ENCODE measurements around the gene IVL. TPM values are rescaled to one million over a fixed set of nuclear protein-coding genes. Genes with fewer than 3 reads are reported as not detected.

Gene IVL
- total RNA-seq, 2 experiments from 2014 or later: not detected

- H3K4me3 Mint-ChIP-seq: no peak overlapping the region
- no peak for DNase-seq
- CTCF ChIA-PET: no interaction called here
- H3K9me3 Mint-ChIP-seq: no peaks in the 10 kb centered on the region
- POLR2A ChIA-PET: no interaction called here
- ATAC-seq (ENCODE audit: poor library complexity): no peak
- no peak for TF ChIP-seq CTCF (IDR thresholded peaks at IDR 0.05)
- H3K4me1 ChIP-seq (ENCODE audit: insufficient read depth, low read length): no peaks in the 10 kb centered on the region
- H3K9me3 ChIP-seq (ENCODE audit: control insufficient read depth in 1 of 2, insufficient read depth in 1 of 2, low read length in 2 of 2): no peaks in the 10 kb centered on the region
- H3K4me1 Mint-ChIP-seq (ENCODE audit: low read depth): no peaks in the 10 kb centered on the region
- intact Hi-C loops (cut with DNase I, micrococcal nuclease): no loop called here
- no peaks in the 10 kb centered on the region for H3K36me3 ChIP-seq (ENCODE audit: insufficient read depth, low read length)
- no peaks in the 10 kb centered on the region for H3K36me3 Mint-ChIP-seq (ENCODE audit: low read depth)
- peaks cover 26% of the 10 kb centered on the region for H3K27me3 Mint-ChIP-seq
- no peak overlapping the region for H3K4me3 ChIP-seq (ENCODE audit: low read length)
- H3K27me3 ChIP-seq (ENCODE audit: control insufficient read depth in 1 of 2, insufficient read depth in 2 of 2, low read length in 2 of 2): peaks cover 0 to 3% of the 10 kb centered on the region in 2 experiments
- H3K27ac ChIP-seq (ENCODE audit: low read depth in 1 of 2, low read length in 2 of 2): no peak overlapping the region
- H3K27ac Mint-ChIP-seq: no peak overlapping the region
Measured at GRCh38 chr1:152942161-152942560, 33.8 kb downstream of the IVL start.

DNA sequence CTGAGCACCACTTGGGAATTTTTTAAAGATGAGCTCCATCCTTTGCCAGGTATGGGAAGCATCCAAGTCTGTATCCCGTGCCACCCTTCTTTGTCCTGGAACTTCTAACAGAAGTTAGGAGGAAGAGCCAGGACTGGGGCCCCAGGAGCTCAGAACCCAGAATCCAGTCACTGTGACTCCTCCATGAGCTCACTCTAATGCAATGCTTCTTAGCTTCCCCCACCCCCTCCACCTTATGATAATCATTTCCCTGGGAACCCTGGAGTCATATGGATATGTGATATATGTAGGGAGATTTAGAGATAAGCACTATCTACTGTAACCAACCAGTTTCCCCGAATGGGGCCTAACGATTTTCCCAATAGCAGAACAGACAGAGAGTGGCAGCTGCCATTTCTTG lies 37.9 kb downstream of the IVL start:
- CTCF ChIA-PET: no interaction called here
- Mint-ChIP-seq H3K36me3 (ENCODE audit: low read depth) (no peaks in the 10 kb centered on the region), H3K9me3 (no peaks in the 10 kb centered on the region), H3K27ac (no peak overlapping the region), H3K4me3 (no peak overlapping the region), H3K27me3 (peaks cover 39% of the 10 kb centered on the region), H3K4me1 (ENCODE audit: low read depth) (no peaks in the 10 kb centered on the region)
- no peak overlapping the region for H3K4me3 ChIP-seq (ENCODE audit: low read length)
- ATAC-seq (ENCODE audit: poor library complexity): no peak
- DNase-seq: no peak
- H3K27ac ChIP-seq (ENCODE audit: low read depth in 1 of 2, low read length in 2 of 2): no peak overlapping the region
- H3K4me1 ChIP-seq (ENCODE audit: insufficient read depth, low read length): no peaks in the 10 kb centered on the region
- intact Hi-C loops (cut with DNase I, micrococcal nuclease): no loop called here
- no peaks in the 10 kb centered on the region for H3K36me3 ChIP-seq (ENCODE audit: insufficient read depth, low read length)
- H3K27me3 ChIP-seq (ENCODE audit: control insufficient read depth in 1 of 2, insufficient read depth in 2 of 2, low read length in 2 of 2): peaks cover 0 to 3% of the 10 kb centered on the region in 2 experiments
- no peaks in the 10 kb centered on the region for H3K9me3 ChIP-seq (ENCODE audit: control insufficient read depth in 1 of 2, insufficient read depth in 1 of 2, low read length in 2 of 2)
- no peak for TF ChIP-seq CTCF (IDR thresholded peaks at IDR 0.05)
- POLR2A ChIA-PET: no interaction called here

- H3K36me3 Mint-ChIP-seq (ENCODE audit: low read depth): no peaks in the 10 kb centered on the region
- no peaks in the 10 kb centered on the region for H3K9me3 Mint-ChIP-seq
- no peak for TF ChIP-seq CTCF (IDR thresholded peaks at IDR 0.05)
- H3K4me1 ChIP-seq (ENCODE audit: insufficient read depth, low read length): no peaks in the 10 kb centered on the region
- DNase-seq (no peak), ATAC-seq (ENCODE audit: poor library complexity) (no peak)
- H3K27me3 ChIP-seq (ENCODE audit: control insufficient read depth in 1 of 2, insufficient read depth in 2 of 2, low read length in 2 of 2): peaks cover 0 to 3% of the 10 kb centered on the region in 2 experiments
- no peak within 1 kb of the TSS for H3K4me3 ChIP-seq (ENCODE audit: low read length)
- no peak within 1 kb of the TSS for H3K4me3 Mint-ChIP-seq
- peaks cover 44% of the 10 kb centered on the region for H3K27me3 Mint-ChIP-seq
- no peak within 1 kb of the TSS for H3K27ac Mint-ChIP-seq
- no peaks in the 10 kb centered on the region for H3K36me3 ChIP-seq (ENCODE audit: insufficient read depth, low read length)
- ChIA-PET POLR2A (no interaction called here), CTCF (no interaction called here)
- no peak within 1 kb of the TSS for H3K27ac ChIP-seq (ENCODE audit: low read depth in 1 of 2, low read length in 2 of 2)
- no peaks in the 10 kb centered on the region for H3K4me1 Mint-ChIP-seq (ENCODE audit: low read depth)
- no peaks in the 10 kb centered on the region for H3K9me3 ChIP-seq (ENCODE audit: control insufficient read depth in 1 of 2, insufficient read depth in 1 of 2, low read length in 2 of 2)
- intact Hi-C loops (cut with DNase I, micrococcal nuclease): no loop called here
Measured at GRCh38 chr1:152946651-152947256, 38.4 kb downstream of the IVL start, which contains the start of gene SPRR5. Gene SPRR5, plus strand, starts transcription at chr1:152947206. Its CDS starts 1,349 bp downstream, at chr1:152948555.
